Epidermal melanocyte (primary cell): Measurements from ENCODE around the gene CFAP65.

Experiments
- DNase-seq: peaks from one replicate; pipeline ENCODE4 v3.0.0; 2011; ENCODE audit warnings: low spot score; ENCODE audit not compliant: insufficient read length

Gene CFAP65

GRCh38 chr2:218992196-218992595 is 49.1 kb downstream of the CFAP65 start:
- DNase-seq, result no peak

- peak; percentile 14 for DNase-seq
These were observed 49.6 kb downstream of the CFAP65 start for GRCh38 chr2:218991674-218992168.

GRCh38 chr2:218990612-218991011 is 50.7 kb downstream of the CFAP65 start:
- DNase-seq, result peak; percentile 8

- DNase-seq, result no peak
These were observed 51.3 kb downstream of the CFAP65 start for GRCh38 chr2:218990052-218990451.

DNA sequence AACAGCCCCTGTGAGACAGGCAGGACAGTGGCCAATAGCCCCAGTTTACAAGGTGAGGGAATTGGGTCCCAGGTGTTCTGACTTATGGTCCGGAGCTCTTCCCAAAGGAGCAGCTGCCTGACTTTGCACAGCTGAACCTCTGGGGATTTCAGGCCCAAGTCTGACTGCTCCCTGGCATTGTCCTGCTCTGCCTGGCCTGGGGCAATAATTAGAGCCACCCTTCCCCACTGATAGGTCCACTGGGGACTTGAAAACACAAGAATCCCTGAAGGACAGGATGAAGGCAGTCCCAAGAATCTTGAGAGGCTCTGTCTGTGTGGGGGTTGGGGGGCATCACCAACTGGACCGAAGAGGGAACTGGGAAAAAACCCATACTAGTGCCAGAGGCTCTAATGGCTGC is 52.7 kb downstream of the CFAP65 start:
- no peak for DNase-seq

DNA sequence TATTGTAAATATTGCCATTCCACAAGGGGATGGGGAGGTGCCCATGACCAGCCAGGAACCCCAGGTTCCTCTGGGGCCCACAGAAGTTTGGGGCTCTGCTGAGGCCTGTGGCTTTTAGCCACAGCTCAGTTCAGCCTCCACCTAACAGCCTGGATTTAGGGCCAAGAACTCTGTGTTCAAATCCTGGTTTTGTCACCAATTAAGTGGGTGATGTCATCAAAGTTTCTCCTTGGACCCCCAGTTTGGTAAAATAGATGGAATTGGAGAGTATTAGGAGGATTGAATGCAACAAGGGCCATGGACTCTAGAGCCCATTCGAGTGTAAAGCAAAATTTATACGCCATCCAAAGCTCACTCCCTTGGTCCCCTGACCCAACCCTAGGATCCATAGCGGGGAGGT is 53.2 kb downstream of the CFAP65 start:
- peak; percentile 13 for DNase-seq

DNA sequence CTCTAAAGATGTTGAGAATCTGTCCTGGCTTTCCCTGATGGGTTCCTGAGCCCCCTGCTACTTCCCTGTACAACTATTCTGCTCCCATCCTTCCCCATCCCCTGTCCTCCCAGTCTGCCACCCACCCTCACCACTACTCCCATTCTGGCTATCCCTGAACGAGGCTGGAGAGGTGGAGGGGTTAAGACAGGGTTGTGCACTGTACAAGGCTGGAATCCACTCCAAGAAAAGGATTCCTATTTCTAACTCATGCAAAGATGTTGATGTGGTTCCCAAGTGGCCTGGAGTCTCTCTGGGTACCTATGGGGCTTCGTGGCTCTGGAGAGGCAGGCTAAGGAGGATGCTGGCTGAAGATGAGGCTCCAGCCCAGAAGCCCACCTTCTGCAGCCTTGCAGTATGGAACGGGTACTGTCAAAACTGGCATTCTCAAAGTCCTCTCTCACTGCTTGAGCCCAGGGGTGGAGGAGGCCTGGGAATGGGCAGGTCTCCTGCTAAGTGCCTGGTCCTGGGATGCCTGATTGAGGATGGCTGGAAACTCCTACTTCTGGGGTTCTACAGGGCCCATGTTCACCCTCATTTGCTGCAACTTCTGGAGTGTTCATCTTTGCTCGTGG is 55.1 kb downstream of the CFAP65 start:
- DNase-seq, result peak; percentile 16

GRCh38 chr2:218985325-218986091 is 55.8 kb downstream of the CFAP65 start:
- DNase-seq, result peak; percentile 13

DNA sequence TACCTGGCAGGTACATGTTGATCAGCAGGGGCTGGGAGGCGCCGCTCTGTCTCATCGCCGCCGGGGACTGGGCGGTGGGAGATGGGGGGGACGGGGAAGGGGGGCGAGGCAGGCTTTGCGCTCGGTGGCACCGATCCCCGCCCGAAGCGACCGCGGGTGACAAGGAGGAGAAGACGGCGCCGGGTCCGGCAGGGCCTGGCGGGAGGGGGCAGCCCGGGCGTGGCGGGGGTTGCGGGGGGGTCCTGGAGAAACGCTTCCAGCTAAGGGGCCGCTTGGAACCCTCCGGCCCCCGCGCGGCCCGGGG is 56.3 kb downstream of the CFAP65 start, which contains the start of gene FEV:
Gene FEV (minus strand): TSS at position 164 of the 304 bp plus-strand sequence. CDS start 109 bp downstream, at position 55.
- DNase-seq, result peak; percentile 10

- DNase-seq, result peak; percentile 16
These were observed 56.9 kb downstream of the CFAP65 start for GRCh38 chr2:218984239-218985020.

DNA sequence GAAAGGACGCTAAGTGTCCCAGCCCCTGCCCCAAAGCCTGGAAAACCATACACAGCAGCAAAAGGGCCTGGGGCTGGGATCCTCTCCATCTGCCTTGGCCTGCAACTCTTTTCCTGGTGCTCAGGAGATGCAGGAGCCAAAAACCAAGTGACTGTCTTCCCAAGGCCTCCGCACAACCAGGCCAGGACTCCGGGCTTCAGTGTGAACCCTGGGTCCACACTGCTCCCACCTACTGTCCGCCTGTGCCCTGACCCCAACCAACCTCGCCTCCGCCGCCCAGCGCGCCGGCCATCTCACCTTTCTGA is 57.4 kb downstream of the CFAP65 start:
- no peak for DNase-seq

GRCh38 chr2:218983263-218983933 is 57.9 kb downstream of the CFAP65 start:
- peak; percentile 14 for DNase-seq

- DNase-seq, result peak; percentile 12
These were observed 58.6 kb downstream of the CFAP65 start for GRCh38 chr2:218982586-218983262.

GRCh38 chr2:218981881-218982585 is 59.3 kb downstream of the CFAP65 start:
- DNase-seq, result peak; percentile 12

- peak; percentile 11 for DNase-seq
These were observed 59.9 kb downstream of the CFAP65 start for GRCh38 chr2:218981390-218981880.

DNA sequence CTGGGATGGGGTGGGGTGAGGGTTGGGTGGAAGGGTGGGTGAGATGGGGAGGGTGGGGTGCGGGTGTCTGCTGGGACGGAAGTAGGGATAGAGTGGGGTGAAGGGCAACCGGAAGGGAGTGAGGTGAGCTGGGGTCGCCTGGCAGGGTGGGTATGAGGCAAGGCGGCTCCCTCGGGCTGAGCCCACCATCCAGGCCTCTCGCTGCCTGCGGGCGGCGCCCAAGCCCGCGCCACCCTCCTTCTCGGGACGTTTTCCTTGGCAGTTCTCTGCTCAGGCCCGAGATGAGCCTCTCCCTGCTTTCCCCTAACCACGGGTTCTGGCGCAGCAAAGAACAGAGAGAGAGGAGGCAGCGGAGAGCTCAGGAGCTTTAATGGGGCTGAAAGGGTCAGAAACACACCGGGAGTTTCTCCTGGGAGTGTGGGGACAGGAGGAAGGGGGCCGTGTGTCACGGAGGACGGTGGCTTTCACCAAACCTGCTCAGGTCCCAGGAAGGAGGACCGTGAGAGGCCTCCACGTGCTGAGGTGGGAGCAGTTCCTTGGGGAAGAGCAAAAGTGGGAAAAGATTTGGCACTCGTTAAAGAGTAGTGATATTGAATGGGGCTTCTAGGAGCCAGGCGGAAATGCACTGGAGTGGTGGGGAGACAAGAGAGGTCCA is 60.5 kb downstream of the CFAP65 start:
- DNase-seq, result peak; percentile 9

GRCh38 chr2:218979846-218980734 is 61.2 kb downstream of the CFAP65 start:
- DNase-seq, result peak; percentile 70

- DNase-seq, result peak; percentile 5
These were observed 66.1 kb downstream of the CFAP65 start for GRCh38 chr2:218975060-218975777.
